ENCODE results near the gene SIM1.

The SIM1 gene

DNA sequence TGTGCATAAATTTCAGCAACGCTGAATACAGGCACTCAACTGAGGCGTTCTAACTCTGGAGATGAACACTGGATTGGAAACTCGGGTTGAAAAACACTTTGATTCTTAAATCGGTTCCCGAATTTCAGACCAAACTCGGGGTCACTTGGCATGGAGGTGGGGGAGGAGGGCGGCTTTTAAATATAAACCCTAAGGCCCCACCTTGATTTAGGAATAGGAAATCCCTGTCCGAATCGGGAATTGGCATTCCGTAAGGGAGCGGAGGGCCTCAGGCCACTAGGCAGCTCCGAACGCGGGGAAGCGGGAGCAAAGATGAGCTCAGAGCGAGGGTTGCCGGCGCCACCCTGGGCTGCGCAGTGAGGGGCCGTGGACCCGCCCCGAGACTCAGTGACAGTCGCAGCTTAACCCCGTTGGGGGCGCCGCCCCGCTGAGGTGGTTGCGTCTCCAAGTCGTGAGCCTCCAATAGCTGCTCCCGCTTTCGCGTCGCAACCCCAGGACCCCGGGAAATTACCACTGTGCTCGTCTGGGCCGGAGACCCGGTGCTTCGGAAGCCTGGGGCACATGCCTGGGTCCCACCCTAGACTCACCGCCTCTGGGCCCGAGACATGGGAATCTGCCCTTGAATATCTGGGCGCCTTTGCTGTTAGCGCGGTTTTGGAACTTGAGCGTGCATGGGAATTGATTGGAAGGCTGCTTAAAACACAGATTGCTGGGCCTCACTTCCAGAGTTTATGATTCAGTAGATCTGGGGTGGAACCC lies 4.6 kb upstream of the SIM1 start:
- no peak overlapping the region for H2BK5ac ChIP-seq (ENCODE audit: low read depth, low read length, poor library complexity, severe bottlenecking)
- DNase-seq = no peak
- 7% methylated on average over 44 of the region's 44 CpGs for WGBS
- no peak overlapping the region for H2AK5ac ChIP-seq (ENCODE audit: low read length, severe bottlenecking)
- peaks cover 0 to 2% of the 10 kb centered on the region in 2 experiments for H3K36me3 ChIP-seq (ENCODE audit: control insufficient read depth in 1 of 2, insufficient read depth in 2 of 2, low read depth in 1 of 2, low read length in 2 of 2)
- H3K27ac ChIP-seq (ENCODE audit: low read length, poor library complexity, severe bottlenecking) = no peak overlapping the region
- H2BK120ac ChIP-seq (ENCODE audit: low read depth, low read length) = no peak overlapping the region
- H3K9ac ChIP-seq (ENCODE audit: low read length) = no peak overlapping the region
- peaks cover 17% of the 10 kb centered on the region for H3K4me1 ChIP-seq (ENCODE audit: control insufficient read depth, insufficient read depth, low read depth, low read length)
- H2BK15ac ChIP-seq (ENCODE audit: low read depth, poor library complexity, severe bottlenecking) = no peak overlapping the region
- no peak overlapping the region for H3K18ac ChIP-seq (ENCODE audit: low read depth in 1 of 2, low read length in 2 of 2)
- no peak overlapping the region for H3K14ac ChIP-seq (ENCODE audit: low read length in 2 of 2)
- no peak overlapping the region for H4K91ac ChIP-seq (ENCODE audit: low read length)
- no peaks in the 10 kb centered on the region for H3K9me3 ChIP-seq (ENCODE audit: control insufficient read depth, low read length)
- no peak overlapping the region for H3K4me3 ChIP-seq (ENCODE audit: insufficient read depth in 1 of 2, low read depth in 1 of 2, low read length in 2 of 2)
- H3K23ac ChIP-seq (ENCODE audit: low read length in 2 of 2) = peak overlapping the region in 1 of 2 experiments; percentile 32
- no peak overlapping the region for H2BK12ac ChIP-seq (ENCODE audit: low read length in 2 of 2)
- H2AFZ ChIP-seq (ENCODE audit: low read depth, low read length) = no peak overlapping the region
- H4K8ac ChIP-seq (ENCODE audit: low read length) = no peak overlapping the region
- no peaks in the 10 kb centered on the region for H3K79me1 ChIP-seq (replicated peaks; ENCODE audit: low read length, poor library complexity, severe bottlenecking)
- H3K27me3 ChIP-seq (ENCODE audit: control insufficient read depth in 1 of 2, insufficient read depth in 1 of 2, low read length in 2 of 2) = peaks cover 35 to 82% of the 10 kb centered on the region in 2 experiments
- no peak overlapping the region for H3K4ac ChIP-seq (ENCODE audit: low read depth in 1 of 2, low read length in 2 of 2)
- H3K4me2 ChIP-seq (ENCODE audit: low read length, poor library complexity, severe bottlenecking) = no peak overlapping the region

DNA sequence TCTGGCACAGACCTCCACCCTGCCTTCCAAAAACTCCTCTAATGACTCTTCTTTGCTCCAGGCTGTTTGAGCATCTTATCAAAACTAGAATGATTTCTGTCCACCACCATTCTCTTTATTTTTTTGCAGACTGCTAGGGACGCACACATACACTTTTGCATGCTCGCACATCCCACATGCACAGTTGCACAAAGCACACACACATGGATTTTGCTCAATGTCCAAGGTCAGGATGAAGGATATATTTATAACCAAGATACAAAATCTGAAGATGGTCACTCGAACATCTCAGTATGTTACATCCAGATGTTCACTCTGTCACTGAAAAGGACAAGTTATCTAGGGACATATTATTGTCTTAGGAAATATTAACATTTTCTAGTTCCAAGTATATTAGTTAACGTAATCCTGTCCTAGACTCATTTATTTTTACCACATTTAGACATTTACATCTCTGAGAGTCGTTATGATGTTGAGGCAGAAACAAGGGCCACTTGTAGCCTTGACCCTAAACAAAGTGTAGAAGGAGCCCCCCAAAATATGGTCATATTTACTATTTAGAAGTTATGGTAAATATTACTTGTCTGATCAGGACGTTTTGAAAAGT lies 3.4 kb upstream of the SIM1 start:
- Histone ChIP-seq H3K23ac (ENCODE audit: low read length in 2 of 2) (no peak overlapping the region), H3K4me1 (ENCODE audit: control insufficient read depth, insufficient read depth, low read depth, low read length) (peaks cover 21% of the 10 kb centered on the region), H3K27me3 (ENCODE audit: control insufficient read depth in 1 of 2, insufficient read depth in 1 of 2, low read length in 2 of 2) (peaks cover 46 to 86% of the 10 kb centered on the region in 2 experiments), H2AFZ (ENCODE audit: low read depth, low read length) (no peak overlapping the region), H2BK120ac (ENCODE audit: low read depth, low read length) (no peak overlapping the region), H3K18ac (ENCODE audit: low read depth in 1 of 2, low read length in 2 of 2) (no peak overlapping the region), H2BK15ac (ENCODE audit: low read depth, poor library complexity, severe bottlenecking) (no peak overlapping the region), H3K36me3 (ENCODE audit: control insufficient read depth in 1 of 2, insufficient read depth in 2 of 2, low read depth in 1 of 2, low read length in 2 of 2) (peaks cover 0 to 2% of the 10 kb centered on the region in 2 experiments), H3K27ac (ENCODE audit: low read length, poor library complexity, severe bottlenecking) (no peak overlapping the region), H3K79me1 (replicated peaks; ENCODE audit: low read length, poor library complexity, severe bottlenecking) (no peaks in the 10 kb centered on the region), H3K4me3 (ENCODE audit: insufficient read depth in 1 of 2, low read depth in 1 of 2, low read length in 2 of 2) (no peak overlapping the region), H3K9me3 (ENCODE audit: control insufficient read depth, low read length) (no peaks in the 10 kb centered on the region), H3K9ac (ENCODE audit: low read length) (no peak overlapping the region), H4K8ac (ENCODE audit: low read length) (no peak overlapping the region), H2BK12ac (ENCODE audit: low read length in 2 of 2) (no peak overlapping the region), H2BK5ac (ENCODE audit: low read depth, low read length, poor library complexity, severe bottlenecking) (no peak overlapping the region), H3K14ac (ENCODE audit: low read length in 2 of 2) (no peak overlapping the region), H2AK5ac (ENCODE audit: low read length, severe bottlenecking) (no peak overlapping the region), H3K4me2 (ENCODE audit: low read length, poor library complexity, severe bottlenecking) (no peak overlapping the region), H3K4ac (ENCODE audit: low read depth in 1 of 2, low read length in 2 of 2) (no peak overlapping the region), H4K91ac (ENCODE audit: low read length) (no peak overlapping the region)
- no peak for DNase-seq
- 67% methylated on average over 4 of the region's 6 CpGs for WGBS

DNA sequence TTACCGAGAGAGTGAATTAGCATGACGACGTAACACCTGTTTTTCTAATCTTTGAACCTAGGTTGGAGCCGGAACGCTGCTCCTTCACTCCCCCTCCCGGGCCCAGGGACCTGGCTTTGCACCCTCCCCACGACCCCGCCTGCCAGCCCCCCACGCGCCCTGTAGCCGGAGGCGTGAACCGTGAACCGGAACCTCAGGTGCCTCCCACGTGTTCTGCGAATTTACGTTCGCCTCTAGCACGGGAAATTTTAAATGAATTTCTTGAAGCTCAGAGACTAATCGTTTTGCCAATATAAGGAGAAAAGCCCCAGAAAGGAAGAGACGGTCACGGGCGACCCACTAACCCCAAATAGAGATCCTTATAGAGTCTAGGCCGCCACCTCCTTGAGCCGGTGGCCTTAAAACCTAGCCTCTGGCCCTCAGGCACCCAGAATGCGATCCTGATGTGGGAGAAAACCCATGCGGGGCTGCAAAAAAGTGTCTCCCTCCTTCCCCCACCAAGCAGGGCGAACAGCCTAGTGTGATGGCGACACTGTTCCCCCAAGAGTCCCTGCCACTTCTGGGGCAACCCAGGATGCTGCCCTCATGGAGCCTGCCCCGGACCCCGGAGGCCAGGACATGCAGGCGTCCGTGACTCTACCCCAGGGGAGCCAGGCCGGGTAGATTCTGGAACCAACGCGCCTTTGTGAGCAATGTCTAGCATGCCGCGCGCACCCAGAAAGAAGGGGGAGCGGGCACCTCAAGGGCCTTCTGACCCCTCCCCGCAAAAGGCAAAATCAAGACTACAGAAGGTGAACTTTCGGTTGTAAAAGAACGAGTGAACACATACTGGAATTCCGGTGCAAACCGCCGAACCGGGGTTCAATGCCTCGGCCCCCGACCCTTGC lies 2.7 kb upstream of the SIM1 start:
- Histone ChIP-seq H3K9ac (ENCODE audit: low read length) (no peak overlapping the region), H3K4me3 (ENCODE audit: insufficient read depth in 1 of 2, low read depth in 1 of 2, low read length in 2 of 2) (no peak overlapping the region), H2AFZ (ENCODE audit: low read depth, low read length) (no peak overlapping the region), H3K4ac (ENCODE audit: low read depth in 1 of 2, low read length in 2 of 2) (no peak overlapping the region), H3K79me1 (replicated peaks; ENCODE audit: low read length, poor library complexity, severe bottlenecking) (no peaks in the 10 kb centered on the region), H3K14ac (ENCODE audit: low read length in 2 of 2) (no peak overlapping the region), H3K9me3 (ENCODE audit: control insufficient read depth, low read length) (no peaks in the 10 kb centered on the region), H3K4me1 (ENCODE audit: control insufficient read depth, insufficient read depth, low read depth, low read length) (peaks cover 21% of the 10 kb centered on the region), H3K23ac (ENCODE audit: low read length in 2 of 2) (no peak overlapping the region), H2BK15ac (ENCODE audit: low read depth, poor library complexity, severe bottlenecking) (no peak overlapping the region), H3K27ac (ENCODE audit: low read length, poor library complexity, severe bottlenecking) (no peak overlapping the region), H3K27me3 (ENCODE audit: control insufficient read depth in 1 of 2, insufficient read depth in 1 of 2, low read length in 2 of 2) (peaks cover 47 to 94% of the 10 kb centered on the region in 2 experiments), H2BK120ac (ENCODE audit: low read depth, low read length) (no peak overlapping the region), H2BK12ac (ENCODE audit: low read length in 2 of 2) (no peak overlapping the region), H2AK5ac (ENCODE audit: low read length, severe bottlenecking) (no peak overlapping the region), H4K91ac (ENCODE audit: low read length) (peak overlapping the region; percentile 28), H2BK5ac (ENCODE audit: low read depth, low read length, poor library complexity, severe bottlenecking) (no peak overlapping the region), H3K4me2 (ENCODE audit: low read length, poor library complexity, severe bottlenecking) (no peak overlapping the region), H3K36me3 (ENCODE audit: control insufficient read depth in 1 of 2, insufficient read depth in 2 of 2, low read depth in 1 of 2, low read length in 2 of 2) (peaks cover 0 to 2% of the 10 kb centered on the region in 2 experiments), H3K18ac (ENCODE audit: low read depth in 1 of 2, low read length in 2 of 2) (no peak overlapping the region), H4K8ac (ENCODE audit: low read length) (no peak overlapping the region)
- no peak for DNase-seq
- WGBS = 4% methylated on average over 48 of the region's 49 CpGs
